CD14-positive monocyte (primary cell): ENCODE data around the gene DLK1. TPM values are rescaled to one million over a fixed set of nuclear protein-coding genes. Genes with fewer than 3 reads are reported as not detected.

Experiments
- DNase-seq, 3 donors: peaks; one replicate each; pipeline ENCODE4 v3.0.0-alpha.2; 2011 to 2022
- H2AFZ ChIP-seq: 2 replicates; pipeline ENCODE4 v1.6.0; 2012; ENCODE audit warnings: mild to moderate bottlenecking, low read depth, low read length, inconsistent platforms; ENCODE audit not compliant: insufficient read depth, poor library complexity, severe bottlenecking
- H3K27ac ChIP-seq, 2 donors: 1 replicate in 1 of 2; 2 replicates in 1 of 2; pipeline ENCODE4 v1.5.1; 2012 to 2013; ENCODE audit warnings: low read length in 2 of 2, control low read depth in 1 of 2, inconsistent platforms in 1 of 2, low read depth in 1 of 2, mild to moderate bottlenecking in 1 of 2
- H3K27me3 ChIP-seq, 2 donors: one replicate each; pipeline versions ENCODE4 v1.6.0 to v1.6.1; 2011 to 2013; ENCODE audit warnings: low read length in 2 of 2; ENCODE audit not compliant: control insufficient read depth in 2 of 2, insufficient read depth in 2 of 2
- H3K36me3 ChIP-seq, 2 donors: replicated peaks in 1 of 2; 1 replicate in 1 of 2; 2 replicates in 1 of 2; pipeline versions ENCODE4 v1.5.1 to v1.6.1; 2012 to 2013; ENCODE audit warnings: low read length in 2 of 2, control low read depth in 1 of 2, inconsistent platforms in 1 of 2, mild to moderate bottlenecking in 1 of 2; ENCODE audit not compliant: insufficient read depth in 2 of 2, control insufficient read depth in 1 of 2
- H3K4me1 ChIP-seq, 2 donors: 1 replicate in 1 of 2; 2 replicates in 1 of 2; pipeline versions ENCODE4 v1.5.1 to v1.6.1; 2012 to 2013; ENCODE audit warnings: low read length in 2 of 2, control low read depth in 1 of 2, inconsistent platforms in 1 of 2, mild to moderate bottlenecking in 1 of 2, moderate library complexity in 1 of 2; ENCODE audit not compliant: insufficient read depth in 2 of 2, control insufficient read depth in 1 of 2
- H3K4me2 ChIP-seq: replicated peaks from 2 replicates; pipeline ENCODE3; 2012; ENCODE audit warnings: low read length, moderate library complexity, mild to moderate bottlenecking; ENCODE audit not compliant: poor library complexity, severe bottlenecking; ENCODE audit errors: extremely low read depth
- H3K4me3 ChIP-seq, 3 experiments: fragments of 200-600 bp in 1 of 3; sonication (generic) in 1 of 3; replicated peaks in 1 of 3; 1 replicate in 2 of 3; 2 replicates in 1 of 3; pipeline ENCODE4 v1.5.1; 2011 to 2013; ENCODE audit warnings: low read length in 3 of 3, mild to moderate bottlenecking in 3 of 3, control low read depth in 2 of 3, low read depth in 2 of 3, inconsistent platforms in 1 of 3, moderate library complexity in 1 of 3
- H3K79me2 ChIP-seq: 2 replicates; pipeline ENCODE4 v1.6.0; 2012; ENCODE audit warnings: mild to moderate bottlenecking, control low read depth, inconsistent platforms, low read length, moderate library complexity; ENCODE audit not compliant: insufficient read depth
- H3K9ac ChIP-seq: 2 replicates; pipeline ENCODE4 v1.6.0; 2017; ENCODE audit warnings: low read length, mild to moderate bottlenecking; ENCODE audit not compliant: insufficient read depth, poor library complexity, severe bottlenecking
- H3K9me3 ChIP-seq, 2 donors: replicated peaks in 1 of 2; 1 replicate in 1 of 2; 2 replicates in 1 of 2; pipeline versions ENCODE4 v1.5.1 to v1.6.1; 2012 to 2013; ENCODE audit warnings: low read length in 2 of 2, control low read depth in 1 of 2; ENCODE audit not compliant: control insufficient read depth in 1 of 2, insufficient read depth in 1 of 2
- H4K20me1 ChIP-seq: 2 replicates; pipeline ENCODE4 v1.6.0; 2012; ENCODE audit warnings: mild to moderate bottlenecking, low read length, control low read depth, moderate library complexity; ENCODE audit not compliant: insufficient read depth
- H3K27ac Mint-ChIP-seq, 7 donors: one replicate each; pipeline ENCODE4 v1.8.0; 2020; ENCODE audit warnings: mild to moderate bottlenecking in 7 of 7, mixed read lengths in 7 of 7, moderate library complexity in 6 of 7, inconsistent platforms in 2 of 7
- H3K27me3 Mint-ChIP-seq, 3 donors: one replicate each; pipeline ENCODE4 v1.8.0; 2021 to 2022; ENCODE audit warnings: low read depth in 3 of 3, mild to moderate bottlenecking in 3 of 3, mixed read lengths in 3 of 3, moderate library complexity in 3 of 3, inconsistent platforms in 1 of 3
- H3K36me3 Mint-ChIP-seq, 2 donors: one replicate each; pipeline ENCODE4 v1.8.0; 2020; ENCODE audit warnings: mixed read lengths in 2 of 2, inconsistent platforms in 1 of 2, mild to moderate bottlenecking in 1 of 2
- H3K4me1 Mint-ChIP-seq: one replicate; pipeline ENCODE4 v1.8.0; 2020; ENCODE audit warnings: mild to moderate bottlenecking, mixed read lengths
- H3K4me3 Mint-ChIP-seq, 2 donors: one replicate each; pipeline ENCODE4 v1.8.0; 2020; ENCODE audit warnings: mild to moderate bottlenecking in 2 of 2, mixed read lengths in 2 of 2, moderate library complexity in 1 of 2
- H3K9me3 Mint-ChIP-seq, 7 donors: one replicate each; pipeline ENCODE4 v1.8.0; 2020 to 2022; ENCODE audit warnings: mixed read lengths in 7 of 7, mild to moderate bottlenecking in 6 of 7, moderate library complexity in 6 of 7, inconsistent platforms in 2 of 7
- CTCF ChIP-seq: fragments of 200-600 bp; IDR thresholded peaks from one replicate; pipeline ENCODE4 v1.8.0; 2022; ENCODE audit warnings: antibody characterized with exemption, mild to moderate bottlenecking
- WGBS: methylation state at CpG from one replicate; pipeline ENCODE4 v1.1.5; 2013; ENCODE audit warnings: missing lambda C conversion rate; ENCODE audit not compliant: insufficient coverage; 5-methylcytosine and 5-hydroxymethylcytosine counted together
- intact Hi-C, 2 donors: fragments of 100-400 bp; cut with micrococcal nuclease; formaldehyde crosslinking; loops; one replicate each; pipeline versions ENCODE4 v1.15.0 to v1.15.1; 2023
- polyA plus RNA-seq, 3 donors: library from polyadenylated mRNA; depleted of rRNA in 1 of 3; unstranded in 2 of 3; stranded (reverse) in 1 of 3; fragments of 300-500 nt in 2 of 3; fragments of >200 nt in 1 of 3; fragmentation: Illumina TruSeq in 2 of 3; gene quantifications; 1 replicate in 2 of 3; 2 replicates in 1 of 3; pipeline ENCODE4 v1.2.3, GENCODE V29; 2012 to 2021

The DLK1 gene
- polyA plus RNA-seq, 3 donors, result 0.04 TPM; not detected in 2

GRCh38 chr14:100779691-100780080, 53.0 kb downstream of the DLK1 start:
- peaks cover 0 to 4% (median 2%) of the 10 kb centered on the region in 3 donors for H3K27me3 Mint-ChIP-seq
- H3K27ac ChIP-seq, result no peak overlapping the region
- no peaks in the 10 kb centered on the region for H3K79me2 ChIP-seq
- no peak overlapping the region for H3K4me3 Mint-ChIP-seq
- 97% methylated on average over 13 of the region's 13 CpGs for WGBS
- no peak overlapping the region for H3K4me3 ChIP-seq
- H3K27ac Mint-ChIP-seq, result no peak overlapping the region
- H3K4me1 Mint-ChIP-seq, result no peaks in the 10 kb centered on the region
- intact Hi-C loops, result no loop called here
- no peak for TF ChIP-seq CTCF
- H3K36me3 Mint-ChIP-seq, result no peaks in the 10 kb centered on the region
- no peaks in the 10 kb centered on the region for H3K36me3 ChIP-seq
- no peaks in the 10 kb centered on the region for H4K20me1 ChIP-seq
- H3K4me1 ChIP-seq, result no peaks in the 10 kb centered on the region
- H3K27me3 ChIP-seq, result no peaks in the 10 kb centered on the region
- no peak for DNase-seq
- no peak overlapping the region for H3K4me2 ChIP-seq
- no peaks in the 10 kb centered on the region for H3K9me3 Mint-ChIP-seq
- no peaks in the 10 kb centered on the region for H3K9me3 ChIP-seq
- H3K9ac ChIP-seq, result no peak overlapping the region
- no peak overlapping the region for H2AFZ ChIP-seq

- TF ChIP-seq CTCF, result no peak
- H3K79me2 ChIP-seq, result no peaks in the 10 kb centered on the region
- Mint-ChIP-seq H3K9me3 (no peaks in the 10 kb centered on the region), H3K4me1 (no peaks in the 10 kb centered on the region), H3K36me3 (no peaks in the 10 kb centered on the region), H3K27me3 (peaks cover 0 to 4% (median 2%) of the 10 kb centered on the region in 3 donors), H3K27ac (no peak overlapping the region), H3K4me3 (no peak overlapping the region)
- DNase-seq, result no peak
- no peak overlapping the region for H2AFZ ChIP-seq
- H3K4me2 ChIP-seq, result no peak overlapping the region
- H3K9ac ChIP-seq, result no peak overlapping the region
- H3K9me3 ChIP-seq, result no peaks in the 10 kb centered on the region
- intact Hi-C loops, result no loop called here
- no peaks in the 10 kb centered on the region for H3K4me1 ChIP-seq
- H3K36me3 ChIP-seq, result no peaks in the 10 kb centered on the region
- H3K27me3 ChIP-seq, result no peaks in the 10 kb centered on the region
- no peaks in the 10 kb centered on the region for H4K20me1 ChIP-seq
- no peak overlapping the region for H3K4me3 ChIP-seq
- no peak overlapping the region for H3K27ac ChIP-seq
- 91% methylated on average over 8 of the region's 12 CpGs for WGBS
Observed at GRCh38 chr14:100780246-100780645, 53.6 kb downstream of the DLK1 start.
